ENCODE measurements around the gene WHRN. TPM values are rescaled to one million over a fixed set of nuclear protein-coding genes. Genes with fewer than 3 reads are reported as not detected.

Gene WHRN
- polyA plus RNA-seq, 1 donor from 2014 or later, result 2.5 TPM

DNA sequence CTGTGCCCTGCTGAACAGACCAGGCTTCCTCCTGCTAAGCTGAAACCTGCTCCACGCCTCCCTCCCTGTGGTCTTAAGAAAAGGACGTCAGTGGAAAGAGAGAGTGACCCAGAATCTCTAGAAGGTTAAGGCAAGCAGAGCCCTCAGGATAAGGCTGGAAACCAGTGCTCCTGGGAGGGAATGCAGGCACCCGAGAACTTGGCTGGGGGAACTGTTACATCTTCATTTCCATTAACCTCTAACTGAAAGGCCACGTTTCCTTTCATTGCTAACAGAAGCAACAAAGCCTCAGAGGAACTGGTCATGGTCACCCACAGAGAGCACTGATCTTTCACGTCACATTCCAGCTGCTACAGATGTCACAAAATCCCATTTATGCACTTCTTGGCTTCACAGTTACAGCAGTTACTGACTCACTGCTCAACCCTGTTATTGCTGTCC lies 91.4 kb downstream of the WHRN start:
- H3K27ac ChIP-seq (ENCODE audit: low read length), result peak overlapping the region; percentile 20
- H2AFZ ChIP-seq (ENCODE audit: low read depth, low read length), result no peak overlapping the region
- H3K36me3 ChIP-seq (ENCODE audit: insufficient read depth, low read length), result no peaks in the 10 kb centered on the region
- peak overlapping the region; percentile 35 for H3K4me2 ChIP-seq (ENCODE audit: low read length)
- H3K79me2 ChIP-seq (replicated peaks; ENCODE audit: insufficient read depth, low read length), result no peaks in the 10 kb centered on the region
- no peaks in the 10 kb centered on the region for H3K9me2 ChIP-seq (ENCODE audit: insufficient read depth, low read length)
- no peak overlapping the region for H3K4me3 ChIP-seq (ENCODE audit: low read length)
- H3F3A ChIP-seq (ENCODE audit: insufficient read depth, low read length, poor library complexity, severe bottlenecking), result no peaks in the 10 kb centered on the region
- H3K9me3 ChIP-seq (ENCODE audit: low read length), result no peaks in the 10 kb centered on the region
- H3K27me3 ChIP-seq (ENCODE audit: insufficient read depth, low read depth, low read length), result no peaks in the 10 kb centered on the region
- H4K20me1 ChIP-seq (ENCODE audit: insufficient read depth), result no peaks in the 10 kb centered on the region
- peak overlapping the region; percentile 1 for H3K9ac ChIP-seq (ENCODE audit: low read length)
- TF ChIP-seq CTCF (IDR thresholded peaks at IDR 0.05; ENCODE audit: poor library complexity, severe bottlenecking) (no peak), EZH2 (IDR thresholded peaks at IDR 0.05; ENCODE audit: borderline replicate concordance, insufficient read depth, low read length, poor library complexity, severe bottlenecking) (no peak), MXI1 (conservative IDR thresholded peaks at IDR 0.05; ENCODE audit: poor library complexity, severe bottlenecking) (no peak), EP300 (conservative IDR thresholded peaks at IDR 0.05; ENCODE audit: poor library complexity, severe bottlenecking) (no peak), SMC3 (conservative IDR thresholded peaks at IDR 0.05; ENCODE audit: poor library complexity) (no peak), POLR2AphosphoS5 (IDR thresholded peaks at IDR 0.05) (no peak), RAD21 (conservative IDR thresholded peaks at IDR 0.05) (no peak), TAF1 (IDR thresholded peaks at IDR 0.05; ENCODE audit: low read depth) (no peak)
- TF ChIP-seq, protein P1, sequence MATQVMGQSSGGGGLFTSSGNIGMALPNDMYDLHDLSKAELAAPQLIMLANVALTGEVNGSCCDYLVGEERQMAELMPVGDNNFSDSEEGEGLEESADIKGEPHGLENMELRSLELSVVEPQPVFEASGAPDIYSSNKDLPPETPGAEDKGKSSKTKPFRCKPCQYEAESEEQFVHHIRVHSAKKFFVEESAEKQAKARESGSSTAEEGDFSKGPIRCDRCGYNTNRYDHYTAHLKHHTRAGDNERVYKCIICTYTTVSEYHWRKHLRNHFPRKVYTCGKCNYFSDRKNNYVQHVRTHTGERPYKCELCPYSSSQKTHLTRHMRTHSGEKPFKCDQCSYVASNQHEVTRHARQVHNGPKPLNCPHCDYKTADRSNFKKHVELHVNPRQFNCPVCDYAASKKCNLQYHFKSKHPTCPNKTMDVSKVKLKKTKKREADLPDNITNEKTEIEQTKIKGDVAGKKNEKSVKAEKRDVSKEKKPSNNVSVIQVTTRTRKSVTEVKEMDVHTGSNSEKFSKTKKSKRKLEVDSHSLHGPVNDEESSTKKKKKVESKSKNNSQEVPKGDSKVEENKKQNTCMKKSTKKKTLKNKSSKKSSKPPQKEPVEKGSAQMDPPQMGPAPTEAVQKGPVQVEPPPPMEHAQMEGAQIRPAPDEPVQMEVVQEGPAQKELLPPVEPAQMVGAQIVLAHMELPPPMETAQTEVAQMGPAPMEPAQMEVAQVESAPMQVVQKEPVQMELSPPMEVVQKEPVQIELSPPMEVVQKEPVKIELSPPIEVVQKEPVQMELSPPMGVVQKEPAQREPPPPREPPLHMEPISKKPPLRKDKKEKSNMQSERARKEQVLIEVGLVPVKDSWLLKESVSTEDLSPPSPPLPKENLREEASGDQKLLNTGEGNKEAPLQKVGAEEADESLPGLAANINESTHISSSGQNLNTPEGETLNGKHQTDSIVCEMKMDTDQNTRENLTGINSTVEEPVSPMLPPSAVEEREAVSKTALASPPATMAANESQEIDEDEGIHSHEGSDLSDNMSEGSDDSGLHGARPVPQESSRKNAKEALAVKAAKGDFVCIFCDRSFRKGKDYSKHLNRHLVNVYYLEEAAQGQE (IDR thresholded peaks at IDR 0.05; ENCODE audit: borderline replicate concordance), result no peak

- no peak overlapping the region for H3K4me3 ChIP-seq (ENCODE audit: low read length)
- H3K9ac ChIP-seq (ENCODE audit: low read length), result no peak overlapping the region
- H3K9me2 ChIP-seq (ENCODE audit: insufficient read depth, low read length), result no peaks in the 10 kb centered on the region
- no peak overlapping the region for H2AFZ ChIP-seq (ENCODE audit: low read depth, low read length)
- no peaks in the 10 kb centered on the region for H3K79me2 ChIP-seq (replicated peaks; ENCODE audit: insufficient read depth, low read length)
- H4K20me1 ChIP-seq (ENCODE audit: insufficient read depth), result no peaks in the 10 kb centered on the region
- no peak overlapping the region for H3K27ac ChIP-seq (ENCODE audit: low read length)
- TF ChIP-seq EP300 (conservative IDR thresholded peaks at IDR 0.05; ENCODE audit: poor library complexity, severe bottlenecking), result no peak
- no peak for TF ChIP-seq EZH2 (IDR thresholded peaks at IDR 0.05; ENCODE audit: borderline replicate concordance, insufficient read depth, low read length, poor library complexity, severe bottlenecking)
- no peak for TF ChIP-seq TAF1 (IDR thresholded peaks at IDR 0.05; ENCODE audit: low read depth)
- no peak for TF ChIP-seq RAD21 (conservative IDR thresholded peaks at IDR 0.05)
- TF ChIP-seq POLR2AphosphoS5 (IDR thresholded peaks at IDR 0.05), result no peak
- no peak for TF ChIP-seq CTCF (IDR thresholded peaks at IDR 0.05; ENCODE audit: poor library complexity, severe bottlenecking)
- no peak for TF ChIP-seq MXI1 (conservative IDR thresholded peaks at IDR 0.05; ENCODE audit: poor library complexity, severe bottlenecking)
- TF ChIP-seq, protein P1 (IDR thresholded peaks at IDR 0.05; ENCODE audit: borderline replicate concordance), result no peak
- no peak for TF ChIP-seq SMC3 (conservative IDR thresholded peaks at IDR 0.05; ENCODE audit: poor library complexity)
- no peaks in the 10 kb centered on the region for H3K36me3 ChIP-seq (ENCODE audit: insufficient read depth, low read length)
- H3K9me3 ChIP-seq (ENCODE audit: low read length), result no peaks in the 10 kb centered on the region
- no peaks in the 10 kb centered on the region for H3F3A ChIP-seq (ENCODE audit: insufficient read depth, low read length, poor library complexity, severe bottlenecking)
- H3K4me2 ChIP-seq (ENCODE audit: low read length), result no peak overlapping the region
- no peaks in the 10 kb centered on the region for H3K27me3 ChIP-seq (ENCODE audit: insufficient read depth, low read depth, low read length)
Measured at GRCh38 chr9:114412048-114412683, 93.1 kb downstream of the WHRN start.

Data from neural cell (in vitro differentiated cells).